ENCODE data around the gene BBLN. TPM values are rescaled to one million over a fixed set of nuclear protein-coding genes. Genes with fewer than 3 reads are reported as not detected.
A peak's percentile ranks its signal among the peaks of the same experiment; 100 is the strongest.

The BBLN gene
- total RNA-seq, 1 experiment from 2014 or later, result 74.9 TPM

DNA sequence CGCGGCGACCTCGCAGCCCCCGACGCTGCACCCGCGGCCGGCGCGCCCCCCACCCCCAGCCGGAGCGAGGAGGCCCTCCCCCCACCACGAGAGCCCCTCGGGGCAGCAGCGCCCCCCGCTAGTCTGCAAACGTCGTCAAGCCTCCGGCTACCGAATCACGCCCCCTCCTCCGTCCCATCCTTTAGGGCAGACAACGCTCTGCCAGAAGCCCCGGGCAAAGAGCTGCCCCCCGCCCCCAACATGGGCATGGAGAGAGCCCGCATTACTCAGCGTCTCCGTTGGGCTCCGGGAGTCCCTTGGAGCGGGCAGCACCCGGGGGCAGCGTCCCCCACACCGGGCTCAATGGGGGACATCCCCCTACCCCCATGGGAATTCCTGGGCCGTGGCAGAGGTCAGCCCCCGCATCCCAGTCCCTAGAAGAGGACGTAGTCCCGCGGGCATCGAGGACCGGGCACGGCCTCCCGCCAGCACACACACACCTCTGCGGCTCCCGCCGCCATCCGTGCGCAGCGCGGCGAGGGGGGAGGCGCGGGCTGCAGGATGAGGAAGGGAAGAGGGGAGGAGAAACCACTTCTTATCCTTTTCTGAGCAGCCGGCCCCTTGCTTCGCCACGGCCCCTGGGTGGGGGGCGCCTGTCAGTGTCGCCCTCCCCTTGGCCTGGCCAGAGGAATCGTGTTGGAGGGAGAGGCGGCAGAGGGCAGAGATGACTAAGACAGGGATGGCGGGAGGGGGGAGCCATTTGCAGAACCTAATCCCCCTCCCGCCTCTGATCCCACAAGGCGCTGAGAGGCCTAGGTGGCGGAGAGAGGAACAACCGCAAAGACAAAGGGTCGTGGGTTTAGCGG lies 43.9 kb downstream of the BBLN start:
- H3K18ac ChIP-seq (ENCODE audit: insufficient read length, low read depth, low read length), result peak overlapping the region; percentile 22
- no peaks in the 10 kb centered on the region for H4K20me1 ChIP-seq (ENCODE audit: control insufficient read depth, insufficient read depth, insufficient read length)
- H2AFZ ChIP-seq (ENCODE audit: low read length), result no peak overlapping the region
- no peak overlapping the region for H3K27ac ChIP-seq (ENCODE audit: insufficient read length, low read depth, low read length)
- no peak overlapping the region for H4K8ac ChIP-seq (replicated peaks; ENCODE audit: insufficient read length, low read depth, low read length)
- WGBS (ENCODE audit: extremely low coverage, insufficient read length, low lambda C conversion rate), result no CpG with 5 or more reads among the region's 67 CpGs
- no peak overlapping the region for H2BK120ac ChIP-seq (ENCODE audit: low read depth, low read length, poor library complexity, severe bottlenecking)
- no peak overlapping the region for H4K5ac ChIP-seq (ENCODE audit: insufficient read length, low read depth, low read length)
- no peaks in the 10 kb centered on the region for H3K9me3 ChIP-seq (ENCODE audit: control insufficient read depth, low read depth, low read length)
- peak overlapping the region; percentile 55 to 88 (median 77); a peak in 4 of 7 replicates for H3K27ac Mint-ChIP-seq
- no peak overlapping the region for H2BK15ac ChIP-seq (ENCODE audit: low read depth, low read length)
- DNase-seq, result peak; percentile 61
- peaks cover 4 to 5% (median 5%) of the 10 kb centered on the region in 3 experiments; a peak in 5 of 7 replicates for H3K36me3 Mint-ChIP-seq (ENCODE audit: insufficient read depth in 1 of 3, low read depth in 3 of 3)
- H3K27me3 ChIP-seq (ENCODE audit: insufficient read depth, low read length), result no peaks in the 10 kb centered on the region
- H3K23ac ChIP-seq (ENCODE audit: insufficient read length, low read depth, low read length), result no peak overlapping the region
- H2BK20ac ChIP-seq (ENCODE audit: low read depth, low read length, poor library complexity, severe bottlenecking), result no peak overlapping the region
- no peak overlapping the region for H3K4ac ChIP-seq (ENCODE audit: low read depth, low read length)
- H3K4me1 ChIP-seq (ENCODE audit: insufficient read depth, low read length), result peaks cover 6% of the 10 kb centered on the region; the same call in 1 of the 2 replicates
- no peak overlapping the region for H3T11ph ChIP-seq (ENCODE audit: low read length)
- no peaks in the 10 kb centered on the region; the same call in 1 of the 2 replicates for H3K27me3 Mint-ChIP-seq (ENCODE audit: low read depth)
- H3K4me1 Mint-ChIP-seq, result peaks cover 23 to 28% of the 10 kb centered on the region in 2 experiments
- H3K4me2 ChIP-seq (ENCODE audit: insufficient read depth, insufficient read length, low read length), result peak overlapping the region; percentile 83
- no peak overlapping the region for H2BK5ac ChIP-seq (ENCODE audit: insufficient read length, low read length)
- no peaks in the 10 kb centered on the region for H3K79me2 ChIP-seq (ENCODE audit: insufficient read depth, low read length)
- H4K91ac ChIP-seq (ENCODE audit: insufficient read length, low read depth, low read length), result no peak overlapping the region
- H2AK5ac ChIP-seq (ENCODE audit: insufficient read length, low read length), result no peak overlapping the region
- TF ChIP-seq, protein P1, sequence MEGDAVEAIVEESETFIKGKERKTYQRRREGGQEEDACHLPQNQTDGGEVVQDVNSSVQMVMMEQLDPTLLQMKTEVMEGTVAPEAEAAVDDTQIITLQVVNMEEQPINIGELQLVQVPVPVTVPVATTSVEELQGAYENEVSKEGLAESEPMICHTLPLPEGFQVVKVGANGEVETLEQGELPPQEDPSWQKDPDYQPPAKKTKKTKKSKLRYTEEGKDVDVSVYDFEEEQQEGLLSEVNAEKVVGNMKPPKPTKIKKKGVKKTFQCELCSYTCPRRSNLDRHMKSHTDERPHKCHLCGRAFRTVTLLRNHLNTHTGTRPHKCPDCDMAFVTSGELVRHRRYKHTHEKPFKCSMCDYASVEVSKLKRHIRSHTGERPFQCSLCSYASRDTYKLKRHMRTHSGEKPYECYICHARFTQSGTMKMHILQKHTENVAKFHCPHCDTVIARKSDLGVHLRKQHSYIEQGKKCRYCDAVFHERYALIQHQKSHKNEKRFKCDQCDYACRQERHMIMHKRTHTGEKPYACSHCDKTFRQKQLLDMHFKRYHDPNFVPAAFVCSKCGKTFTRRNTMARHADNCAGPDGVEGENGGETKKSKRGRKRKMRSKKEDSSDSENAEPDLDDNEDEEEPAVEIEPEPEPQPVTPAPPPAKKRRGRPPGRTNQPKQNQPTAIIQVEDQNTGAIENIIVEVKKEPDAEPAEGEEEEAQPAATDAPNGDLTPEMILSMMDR (conservative IDR thresholded peaks at IDR 0.05), result peak; percentile 26; the same call in 2 of the 3 replicates
- peak overlapping the region; percentile 73 for H3K14ac ChIP-seq (ENCODE audit: insufficient read depth, low read length)
- H3K23me2 ChIP-seq (ENCODE audit: insufficient read length, low read depth, low read length, poor library complexity, severe bottlenecking), result peaks cover 8% of the 10 kb centered on the region
- H2BK12ac ChIP-seq (ENCODE audit: insufficient read length, low read depth, low read length), result no peak overlapping the region
- H3K9me3 Mint-ChIP-seq, result no peaks in the 10 kb centered on the region
- H3K4me3 Mint-ChIP-seq, result peak overlapping the region; percentile 80 to 90
- peak overlapping the region; percentile 34 for H3K9ac ChIP-seq (ENCODE audit: extremely low read depth, insufficient read length, low read length)
- H3K79me1 ChIP-seq (ENCODE audit: insufficient read depth, low read depth, low read length, poor library complexity, severe bottlenecking), result no peaks in the 10 kb centered on the region
- no peak overlapping the region for H3K56ac ChIP-seq (ENCODE audit: insufficient read length, low read depth, low read length)
